GM23248 (cell line): Measurements from ENCODE around the gene FBXO47.

Experiments
- EZH2 ChIP-seq: fragments of 200-600 bp; sonication (generic); IDR thresholded peaks from 2 replicates; pipeline ENCODE4 v1.6.1; 2018; ENCODE audit warnings: antibody characterized with exemption, mild to moderate bottlenecking; ENCODE audit not compliant: insufficient read depth, poor library complexity, severe bottlenecking
- EZH2phosphoT487 ChIP-seq: fragments of 200-600 bp; sonication (generic); IDR thresholded peaks from 2 replicates; pipeline ENCODE4 v1.6.1; 2018; ENCODE audit warnings: antibody characterized with exemption, moderate library complexity, mild to moderate bottlenecking, low read depth; ENCODE audit not compliant: insufficient read depth

GRCh38 chr17:39014044-39014794 is 47.0 kb upstream of the FBXO47 start:
- TF ChIP-seq EZH2phosphoT487 (no peak), EZH2 (no peak)
